Spleen (tissue), 7 donors: Measurements from ENCODE around the gene OBP2A.
"Not testable (repeated sequence)": the region's sequence is repeated elsewhere in the genome, so short reads cannot be mapped to it uniquely, and the experiment has no call there.

Experiments used
- CTCF ChIP-seq, 11 experiments: fragments of 200-600 bp in 7 of 11; fragments of 450-650 bp in 4 of 11; sonication (generic) in 4 of 11; IDR thresholded peaks in 8 of 11; conservative IDR thresholded peaks in 3 of 11; 1 replicate in 7 of 11; 2 replicates in 4 of 11; pipeline versions ENCODE4 v1.4.0 to v1.8.0; 2016 to 2021; ENCODE audit warnings: antibody characterized with exemption in 11 of 11, inconsistent platforms in 4 of 11, mild to moderate bottlenecking in 1 of 11
- POLR2A ChIP-seq, 3 donors: fragments of 450-650 bp; IDR thresholded peaks; one replicate each; pipeline ENCODE4 v1.5.1; 2017; ENCODE audit warnings: antibody characterized with exemption in 3 of 3, mild to moderate bottlenecking in 1 of 3
- POLR2AphosphoS5 ChIP-seq, 3 donors: sonication (generic); formaldehyde crosslinking; IDR thresholded peaks; one replicate each; pipeline ENCODE4 v1.5.1; 2017; ENCODE audit warnings: antibody characterized with exemption in 3 of 3
- donor health status: DM: no; HTN: no; CAD: no; lungs with moderate emphysema.
- donor health status: DM: no; HTN: no; CAD: no.
- donor health status: DM: no; HTN: no; CAD: no.

GRCh38 chr9:135528842-135529435, 17.0 kb upstream of the OBP2A start:
- not testable (repeated sequence) for TF ChIP-seq POLR2A (IDR thresholded peaks at IDR 0.05); CTCF (IDR thresholded peaks at IDR 0.05 in 8 of 11, conservative IDR thresholded peaks at IDR 0.05 in 3 of 11); POLR2AphosphoS5 (IDR thresholded peaks at IDR 0.05)
